DMS153 treated with DMSO at 0.1 percent for 48 hours (cell line): ENCODE data around the gene RYK.
"Not testable (repeated sequence)": the region's sequence is repeated elsewhere in the genome, so short reads cannot be mapped to it uniquely, and the experiment has no call there.

Experiments used
- DNase-seq: peaks from one replicate; lab custom pipeline; 2025; ENCODE audit not compliant: unreplicated experiment; lab: John Stamatoyannopoulos, UW

The RYK gene

DNA sequence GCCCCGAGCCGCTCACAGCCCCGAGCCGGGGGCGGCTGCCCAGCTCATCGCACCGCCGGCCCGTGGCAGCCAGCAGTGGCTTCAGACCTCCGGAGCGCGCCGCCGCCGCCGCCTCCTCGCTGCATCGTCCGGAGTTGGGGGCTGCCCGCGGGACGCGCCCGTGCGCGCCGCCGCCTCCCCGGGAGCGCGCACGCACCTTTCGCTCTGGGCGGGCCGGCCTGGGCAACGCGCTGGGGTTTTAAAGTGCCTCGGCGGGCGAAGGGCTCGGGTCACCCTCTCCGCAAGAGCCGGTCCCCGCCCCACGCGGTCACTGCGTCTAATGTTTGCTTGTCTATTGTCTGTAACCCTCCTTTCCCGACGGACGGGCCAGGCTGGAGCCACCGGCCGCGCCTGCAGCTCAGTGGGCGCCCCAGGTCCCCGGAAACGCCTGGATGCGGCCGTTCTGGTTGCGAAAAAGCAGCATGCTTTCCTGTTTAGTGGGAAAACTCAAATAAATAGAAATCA is at the start of gene RYK:
Gene RYK, minus strand, starts transcription at position 143 of the 504 bp plus-strand sequence. CDS start 205 bp downstream, outside the sequence.
- DNase-seq, result peak; percentile 78

DNA sequence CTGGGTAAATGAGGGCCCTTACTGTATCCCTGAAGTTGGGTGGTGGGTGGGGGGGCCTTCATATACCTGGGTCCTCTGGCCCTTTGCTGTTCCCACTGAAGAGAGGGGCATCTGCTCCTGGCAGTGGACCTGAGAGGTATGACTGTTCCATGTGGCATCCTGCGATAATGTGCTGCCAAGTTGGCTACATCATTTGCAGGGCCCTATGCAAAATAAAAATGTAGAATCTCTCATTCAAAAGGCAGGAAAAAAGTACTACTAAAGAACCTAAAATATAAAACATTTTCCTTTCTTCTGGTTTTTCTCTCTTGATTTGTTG is 49.2 kb upstream of the RYK start:
- no peak for DNase-seq

GRCh38 chr3:134299185-134299887 is 48.7 kb upstream of the RYK start:
- DNase-seq, result no peak

- no peak for DNase-seq
Observed at GRCh38 chr3:134298249-134298648, 47.6 kb upstream of the RYK start.

GRCh38 chr3:134296616-134297015 is 46.0 kb upstream of the RYK start:
- DNase-seq, result no peak

DNA sequence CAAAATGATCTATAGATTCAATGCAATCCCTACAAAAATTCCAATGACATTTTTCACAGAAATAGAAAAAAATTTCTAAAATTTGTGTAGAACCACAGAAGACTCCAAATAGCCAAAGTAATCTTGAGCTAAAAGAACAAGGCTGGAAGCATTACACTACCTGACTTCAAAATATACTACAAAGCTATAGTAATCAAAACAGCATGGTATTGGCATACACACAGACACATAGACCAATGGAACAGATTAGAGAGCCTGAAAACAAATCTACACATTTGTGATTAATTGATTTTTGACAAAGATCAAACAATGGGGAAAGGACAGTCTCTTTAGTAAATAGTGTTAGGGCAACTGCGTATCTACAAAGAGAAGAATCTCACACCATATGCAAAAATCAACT is 45.3 kb upstream of the RYK start:
- DNase-seq, result no peak

GRCh38 chr3:134294302-134295280 is 43.9 kb upstream of the RYK start:
- DNase-seq, result no peak

DNA sequence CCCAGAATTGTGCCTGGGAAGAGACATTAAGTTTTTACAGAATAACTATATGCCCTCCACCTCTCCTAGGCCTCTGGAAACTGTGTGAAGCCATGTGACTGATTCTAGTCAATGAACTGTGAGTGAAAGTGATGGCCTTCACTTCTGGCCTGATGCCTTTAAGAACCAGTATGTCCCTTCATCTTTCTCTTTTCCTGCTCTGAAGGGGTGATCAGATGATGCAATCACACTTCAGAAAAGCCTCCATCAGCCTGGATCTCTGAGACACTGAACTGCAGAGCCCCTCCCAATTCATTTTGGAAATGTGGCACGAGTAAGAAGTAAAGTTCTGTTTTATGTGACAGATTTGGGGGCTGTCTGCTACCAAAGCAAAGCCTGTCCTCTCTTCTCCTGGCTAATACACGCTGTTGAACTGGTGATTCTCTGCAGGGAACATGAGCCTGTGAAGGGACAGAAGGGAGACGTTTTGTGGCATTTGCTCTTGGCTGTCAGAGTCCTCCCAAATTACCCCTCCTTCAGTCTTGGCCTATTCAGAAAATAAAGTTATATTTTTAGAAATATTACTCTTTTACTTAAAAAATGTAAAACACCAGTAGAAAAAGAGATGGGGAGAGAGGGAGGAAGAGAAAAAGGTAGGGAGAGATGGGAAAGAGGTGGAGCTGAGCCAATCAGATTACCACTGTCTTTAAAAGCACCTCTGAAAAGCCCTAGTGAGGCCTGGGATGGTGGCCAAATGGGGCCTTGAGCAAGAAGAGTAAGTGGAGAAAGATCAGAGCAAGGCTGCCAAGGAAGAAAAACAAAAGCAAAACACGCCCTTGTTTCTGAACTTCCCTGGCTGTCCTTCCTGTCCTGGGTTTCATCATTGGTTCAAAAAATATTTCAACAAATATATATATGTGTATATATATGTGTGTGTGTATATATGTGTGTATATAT is 40.9 kb upstream of the RYK start:
- no peak for DNase-seq

- no peak for DNase-seq
Observed at GRCh38 chr3:134287512-134287911, 36.9 kb upstream of the RYK start.

- DNase-seq, result no peak
Observed at GRCh38 chr3:134284438-134284837, 33.8 kb upstream of the RYK start.

DNA sequence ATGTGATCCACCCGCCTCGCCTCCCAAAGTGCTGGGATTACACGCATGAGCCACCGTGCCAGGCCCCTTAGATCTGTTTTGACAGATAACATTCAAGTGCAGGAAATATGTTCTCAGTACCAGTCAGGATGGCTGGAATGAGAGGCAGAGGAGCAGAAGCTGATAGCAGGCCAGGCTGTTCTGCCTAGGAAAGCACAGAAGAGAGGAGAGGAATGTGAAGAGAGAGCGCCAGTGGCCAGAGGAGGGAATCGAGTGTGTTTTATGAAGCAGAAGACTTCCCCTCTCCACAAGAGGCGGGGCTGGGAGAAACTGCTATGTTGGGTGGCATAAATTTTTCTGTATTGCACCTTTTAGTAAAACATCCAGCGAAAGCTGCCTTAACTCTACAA is 32.0 kb upstream of the RYK start:
- DNase-seq, result no peak

- no peak for DNase-seq
Observed at GRCh38 chr3:134281912-134282658, 31.4 kb upstream of the RYK start.

DNA sequence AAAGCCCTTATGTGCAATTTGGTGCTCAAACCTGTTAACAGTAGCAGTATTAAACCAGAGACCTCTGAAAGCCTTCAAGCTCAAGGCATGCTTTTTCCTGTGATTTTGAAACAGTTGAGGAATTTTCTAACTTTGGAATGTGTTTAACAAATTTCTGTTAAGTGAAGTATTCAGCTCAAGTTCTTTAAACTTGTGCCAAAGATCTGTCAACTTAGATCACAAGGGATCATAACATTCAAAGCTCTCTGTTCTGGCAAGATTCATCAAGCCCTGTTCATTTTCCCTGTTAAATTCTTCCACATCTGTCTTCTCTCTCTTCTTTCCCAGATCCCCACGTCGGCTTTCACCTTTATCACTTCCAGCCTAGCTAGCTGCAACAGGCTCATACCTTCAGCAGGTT is 28.8 kb upstream of the RYK start:
- no peak for DNase-seq

GRCh38 chr3:134277066-134277660 is 26.5 kb upstream of the RYK start:
- no peak for DNase-seq

DNA sequence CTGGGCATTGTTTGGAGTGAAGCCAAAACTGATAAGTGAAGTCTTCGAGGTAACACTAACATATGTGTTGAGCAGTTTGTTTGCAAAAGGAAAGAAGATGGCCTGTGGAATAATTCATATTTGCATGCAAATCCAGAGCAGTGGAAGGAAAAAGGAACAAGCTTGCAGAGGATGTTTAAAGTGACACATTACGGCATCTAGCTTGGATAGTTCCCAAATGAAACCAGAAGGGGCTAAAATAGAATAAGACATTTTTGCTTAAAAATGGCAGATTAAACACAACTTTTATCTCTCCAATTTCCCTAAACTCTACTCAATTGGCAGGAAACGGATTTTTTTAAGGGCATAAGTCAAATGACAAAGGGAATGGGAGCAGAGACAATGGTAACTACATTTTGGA is 25.4 kb upstream of the RYK start:
- no peak for DNase-seq

- DNase-seq, result not testable (repeated sequence)
Observed at GRCh38 chr3:134275110-134275509, 24.5 kb upstream of the RYK start.

DNA sequence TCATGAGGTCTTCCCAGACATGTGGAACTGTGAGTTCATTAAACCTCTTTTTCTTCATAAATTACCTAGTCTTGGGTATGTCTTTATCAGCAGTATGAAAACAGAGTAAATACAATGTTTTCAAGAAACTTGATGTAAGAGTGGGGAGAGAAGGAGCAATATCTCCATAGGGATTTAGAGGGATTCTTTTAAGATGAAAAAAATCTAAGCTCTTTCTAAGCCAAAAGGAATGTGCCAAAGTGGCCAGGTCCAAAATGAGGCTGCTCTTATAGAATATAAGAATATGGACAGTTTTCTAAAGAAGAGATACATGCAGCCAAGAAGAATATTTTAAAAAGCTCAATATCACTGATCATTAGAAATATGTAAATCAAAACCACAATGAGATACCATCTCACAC is 23.9 kb upstream of the RYK start:
- no peak for DNase-seq

DNA sequence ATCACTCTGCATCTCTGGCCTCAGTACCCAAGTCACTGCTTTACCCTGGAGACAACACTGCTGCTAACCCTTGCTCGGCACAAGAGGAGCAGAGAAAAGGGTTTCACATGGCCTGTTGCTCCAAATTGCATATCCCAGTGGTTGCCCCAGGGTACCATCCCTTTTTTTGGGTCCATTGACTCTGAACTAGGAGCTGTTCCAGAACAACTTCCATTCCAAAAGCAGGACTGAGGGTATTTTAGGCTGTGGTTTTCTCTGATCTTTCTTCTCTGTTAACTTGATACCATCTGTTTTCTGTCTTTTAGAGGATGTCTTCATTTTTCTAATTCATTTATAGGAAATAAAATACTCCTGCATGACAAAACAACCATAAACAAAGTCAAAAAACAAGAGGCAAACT is 17.3 kb upstream of the RYK start:
- no peak for DNase-seq

DNA sequence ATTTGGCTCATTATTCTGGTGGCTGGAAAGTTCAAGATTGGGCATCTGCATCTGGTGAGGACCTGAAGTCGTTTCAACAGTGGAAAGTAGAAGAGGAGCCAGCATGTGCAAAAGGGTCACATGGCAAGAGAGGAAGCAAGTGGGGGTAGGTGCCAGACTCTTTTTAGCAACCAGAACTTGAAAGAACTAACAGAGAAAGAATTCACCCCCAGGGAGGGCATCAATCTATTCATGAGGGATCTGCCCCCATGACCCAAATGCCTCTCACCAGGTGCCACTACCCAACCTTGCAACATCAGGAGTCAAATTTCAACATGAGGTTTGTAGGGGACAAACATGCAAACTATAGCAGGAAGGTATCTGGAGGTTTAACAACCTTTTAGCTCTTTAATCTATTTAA is 10.3 kb upstream of the RYK start:
- DNase-seq, result no peak

GRCh38 chr3:134258761-134259347 is 8.2 kb upstream of the RYK start:
- no peak for DNase-seq
